ENCODE results near the gene HMOX2. TPM values are rescaled to one million over a fixed set of nuclear protein-coding genes. Genes with fewer than 3 reads are reported as not detected.

The HMOX2 gene
- total and polyA plus RNA-seq, 2 donors (not counting 3 experiments of a cell fraction or from before 2014, with no cell fraction given): 80.7 to 86.3 TPM

DNA sequence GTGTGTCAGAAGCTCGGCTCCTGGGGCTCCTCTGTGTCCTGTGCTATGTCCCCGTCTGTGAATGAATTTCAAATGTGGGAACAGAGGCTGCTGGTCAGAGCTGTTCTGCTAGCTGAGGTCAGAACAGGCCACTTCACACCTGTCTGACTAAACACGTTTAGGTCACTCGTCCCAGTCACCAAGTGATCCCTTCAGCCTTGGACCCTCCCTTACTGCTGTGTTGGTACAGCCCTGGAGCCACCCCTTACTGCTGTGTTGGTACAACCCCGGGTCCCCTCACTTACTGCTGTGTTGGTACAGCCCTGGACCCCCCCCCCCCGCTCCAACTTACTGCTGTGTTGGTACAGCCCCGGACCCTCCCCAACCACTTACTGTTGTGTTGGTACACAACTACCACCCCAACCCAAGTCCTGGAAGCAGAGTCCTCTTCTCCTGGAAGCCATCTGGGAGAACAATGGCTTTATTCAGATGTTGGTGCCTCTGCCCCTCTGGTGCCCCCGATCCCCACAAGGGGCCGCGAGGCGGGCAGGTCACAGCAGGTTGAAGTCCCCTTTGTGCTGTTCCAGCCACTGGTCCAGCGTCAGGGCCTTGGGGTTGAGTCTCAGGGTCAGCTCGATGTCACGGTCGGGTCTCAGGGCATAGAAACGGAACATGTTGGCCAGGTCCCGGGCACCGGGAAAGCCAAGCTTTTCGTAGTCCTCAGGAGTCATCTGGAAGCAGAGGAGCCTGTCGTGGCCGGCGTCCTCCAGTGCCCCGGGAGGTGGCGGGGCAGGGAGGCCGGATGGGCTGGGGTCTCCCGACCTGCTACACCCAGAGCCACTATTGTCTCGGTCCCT, 14.7 kb upstream of the HMOX2 start:
- Histone ChIP-seq H3K27me3 (ENCODE audit: control insufficient read depth in 2 of 2, insufficient read depth in 2 of 2, low read length in 2 of 2) (no peaks in the 10 kb centered on the region), H3K4me1 (ENCODE audit: control insufficient read depth, extremely low read depth, insufficient read depth, low read length) (no peaks in the 10 kb centered on the region), H2AFZ (ENCODE audit: low read depth, low read length) (no peak overlapping the region), H3K27ac (ENCODE audit: insufficient read depth, low read depth, low read length) (no peak overlapping the region), H3K9me3 (replicated peaks; ENCODE audit: control insufficient read depth, insufficient read depth, low read length) (no peaks in the 10 kb centered on the region), H3K9ac (replicated peaks; ENCODE audit: extremely low read depth, insufficient read depth, low read length) (no peak overlapping the region), H3K36me3 (ENCODE audit: control insufficient read depth in 2 of 2, extremely low read depth in 1 of 2, insufficient read depth in 2 of 2, low read length in 2 of 2) (peaks cover 0 to 36% of the 10 kb centered on the region in 2 experiments), H3K9me1 (replicated peaks; ENCODE audit: control insufficient read depth, extremely low read depth, insufficient read depth, low read length) (no peaks in the 10 kb centered on the region), H4K20me1 (replicated peaks; ENCODE audit: control insufficient read depth, extremely low read depth, insufficient read depth, low read length) (no peaks in the 10 kb centered on the region), H3K4me2 (ENCODE audit: insufficient read depth, low read length) (no peak overlapping the region), H3K4me3 (replicated peaks in 1 of 3; ENCODE audit: insufficient read depth in 1 of 3, low read depth in 1 of 3, low read length in 3 of 3) (no peak overlapping the region), H3K79me2 (ENCODE audit: control insufficient read depth, insufficient read depth, low read length) (no peaks in the 10 kb centered on the region)
- no TSS peak for BruUV-seq (replicated peaks)
- dilution Hi-C loops (cut with MboI; ENCODE audit: extremely low pct_ligation_motif_present, low sequenced_read_pairs): no loop called here
- intact Hi-C loops (cut with micrococcal nuclease): no loop called here
- CTCF ChIA-PET: interaction anchor here (1.1 kb wide), 1 partner anchor 15 kb away, joined by 3 read pairs; no protein-coding TSS in a partner anchor
- POLR2A ChIA-PET: no interaction called here
- FAIRE-seq (no peak), DNase-seq (ENCODE audit: low read depth, low spot score) (no peak)
- TF ChIP-seq MYC (IDR thresholded peaks at IDR 0.05; ENCODE audit: low read depth, low read length) (no peak), POLR2AphosphoS5 (IDR thresholded peaks at IDR 0.05; ENCODE audit: insufficient read depth, low read depth, low read length) (peak; percentile 42), FOS (IDR thresholded peaks at IDR 0.05; ENCODE audit: borderline replicate concordance, insufficient read depth, low read length) (no peak)

DNA sequence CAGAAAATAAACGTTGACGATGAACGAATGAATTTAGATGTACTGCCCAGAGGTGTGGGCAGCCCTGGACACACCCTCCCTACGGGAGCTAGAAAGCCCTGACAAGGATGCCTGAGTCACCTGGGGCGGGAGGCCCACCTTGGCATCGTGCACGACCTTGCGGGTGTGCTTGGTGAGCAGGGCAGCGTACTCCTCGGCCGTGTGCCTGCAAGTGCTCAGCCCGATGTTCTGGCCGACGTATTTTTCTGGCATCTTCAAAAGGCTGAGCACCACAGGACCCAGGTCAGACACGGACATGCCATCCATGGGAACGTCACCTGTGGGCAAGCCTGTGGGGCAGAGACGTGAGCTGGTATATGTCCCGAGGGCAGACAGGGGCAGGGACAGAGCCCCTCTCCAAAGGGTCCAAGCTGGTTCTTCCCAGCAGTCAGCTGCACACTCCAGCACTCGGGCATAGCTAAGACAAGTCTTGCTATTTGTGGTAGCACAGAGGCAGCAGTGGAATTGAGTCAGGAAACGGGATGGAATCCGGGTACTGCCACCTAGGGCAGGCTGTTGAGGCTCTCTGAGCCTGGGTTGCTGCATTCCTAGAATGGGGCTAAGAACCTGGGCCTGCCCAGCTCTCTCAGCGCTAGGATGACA, 12.6 kb upstream of the HMOX2 start:
- no peaks in the 10 kb centered on the region for H4K20me1 ChIP-seq (replicated peaks; ENCODE audit: control insufficient read depth, extremely low read depth, insufficient read depth, low read length)
- H3K36me3 ChIP-seq (ENCODE audit: control insufficient read depth in 2 of 2, extremely low read depth in 1 of 2, insufficient read depth in 2 of 2, low read length in 2 of 2): peaks cover 0 to 33% of the 10 kb centered on the region in 2 experiments
- intact Hi-C loops (cut with micrococcal nuclease): no loop called here
- DNase-seq (ENCODE audit: low read depth, low spot score) (no peak), FAIRE-seq (no peak)
- BruUV-seq (replicated peaks): no TSS peak
- no peak overlapping the region for H3K4me3 ChIP-seq (replicated peaks in 1 of 3; ENCODE audit: insufficient read depth in 1 of 3, low read depth in 1 of 3, low read length in 3 of 3)
- H3K79me2 ChIP-seq (ENCODE audit: control insufficient read depth, insufficient read depth, low read length): no peaks in the 10 kb centered on the region
- TF ChIP-seq EZH2 (IDR thresholded peaks at IDR 0.05; ENCODE audit: borderline replicate concordance, low read depth, low read length, severe bottlenecking) (no peak), POLR2AphosphoS5 (IDR thresholded peaks at IDR 0.05; ENCODE audit: insufficient read depth, low read depth, low read length) (no peak), MYC (IDR thresholded peaks at IDR 0.05; ENCODE audit: low read depth, low read length) (no peak), JUN (IDR thresholded peaks at IDR 0.05; ENCODE audit: borderline replicate concordance, insufficient read depth, insufficient read length, low read depth) (no peak), POLR2A (IDR thresholded peaks at IDR 0.05; ENCODE audit: low read depth, low read length) (no peak), GATA2 (IDR thresholded peaks at IDR 0.05; ENCODE audit: insufficient read depth, insufficient read length, low read depth, low read length) (no peak)
- no peak overlapping the region for H3K27ac ChIP-seq (ENCODE audit: insufficient read depth, low read depth, low read length)
- H3K9me1 ChIP-seq (replicated peaks; ENCODE audit: control insufficient read depth, extremely low read depth, insufficient read depth, low read length): no peaks in the 10 kb centered on the region
- no peaks in the 10 kb centered on the region for H3K4me1 ChIP-seq (ENCODE audit: control insufficient read depth, extremely low read depth, insufficient read depth, low read length)
- H3K9ac ChIP-seq (replicated peaks; ENCODE audit: extremely low read depth, insufficient read depth, low read length): no peak overlapping the region
- no peak overlapping the region for H3K4me2 ChIP-seq (ENCODE audit: insufficient read depth, low read length)
- no peaks in the 10 kb centered on the region for H3K9me3 ChIP-seq (replicated peaks; ENCODE audit: control insufficient read depth, insufficient read depth, low read length)
- no peak overlapping the region for H2AFZ ChIP-seq (ENCODE audit: low read depth, low read length)
- dilution Hi-C loops (cut with MboI; ENCODE audit: extremely low pct_ligation_motif_present, low sequenced_read_pairs): no loop called here
- no peaks in the 10 kb centered on the region for H3K27me3 ChIP-seq (ENCODE audit: control insufficient read depth in 2 of 2, insufficient read depth in 2 of 2, low read length in 2 of 2)
- ChIA-PET POLR2A (no interaction called here), CTCF (interaction anchor here (1.0 kb wide), 1 partner anchor 11 kb away, joined by 3 read pairs; the partner anchor contains the start of gene NMRAL1)

Measured in endothelial cell of umbilical vein (primary cell).